ENCODE data around the gene PKNOX2.

PKNOX2 gene

DNA sequence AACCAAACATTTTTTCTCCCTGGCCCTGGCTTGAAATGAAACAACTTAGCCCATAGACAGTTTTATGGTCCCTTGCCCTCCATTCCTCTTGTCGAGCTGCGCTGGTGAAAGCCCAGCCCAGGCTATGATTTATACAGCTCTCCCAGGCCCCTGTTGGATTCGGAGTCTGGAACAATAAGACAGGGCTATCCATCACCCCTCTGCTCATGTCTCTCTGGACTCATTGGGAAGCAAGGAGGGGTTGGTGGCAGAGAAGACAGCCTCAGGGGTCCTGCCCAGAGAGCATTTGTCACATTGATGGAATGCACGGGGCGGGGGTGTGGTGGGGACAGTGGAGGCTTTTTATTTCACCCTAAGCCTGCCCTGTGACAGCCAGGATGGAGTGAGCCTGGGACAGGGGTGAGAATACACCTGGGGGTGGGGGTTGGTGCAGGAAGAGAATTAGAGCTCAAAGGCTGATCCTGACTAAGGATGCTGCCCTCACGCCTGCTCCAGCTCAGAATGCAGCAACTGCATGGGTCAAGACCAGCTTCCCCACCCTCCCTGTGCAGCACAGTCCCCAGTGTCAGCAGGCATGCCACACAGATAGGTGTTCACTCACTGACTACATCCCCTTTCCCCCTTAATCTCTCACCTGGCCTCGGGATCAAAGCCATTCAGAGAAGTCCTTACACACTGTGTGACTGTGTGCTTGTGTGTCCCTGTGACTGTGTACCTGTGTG, 10.0 kb upstream of the PKNOX2 start:
- Histone ChIP-seq H3K9me3 (no peaks in the 10 kb centered on the region), H3K36me3 (no peaks in the 10 kb centered on the region), H3K27me3 (peaks cover 76% of the 10 kb centered on the region), H3K27ac (no peak overlapping the region), H3K4me1 (ENCODE audit: control insufficient read depth in 1 of 2, insufficient read depth in 1 of 2, low read depth in 1 of 2, low read length in 1 of 2) (no peaks in the 10 kb centered on the region), H3K4me3 (ENCODE audit: low read depth in 1 of 2, low read length in 1 of 2) (no peak overlapping the region)
- TF ChIP-seq CTCF (IDR thresholded peaks at IDR 0.05): no peak

GRCh38 chr11:125155100-125155444, 9.5 kb upstream of the PKNOX2 start:
- TF ChIP-seq CTCF (IDR thresholded peaks at IDR 0.05): no peak
- Histone ChIP-seq H3K36me3 (no peaks in the 10 kb centered on the region), H3K9me3 (no peaks in the 10 kb centered on the region), H3K4me3 (ENCODE audit: low read depth in 1 of 2, low read length in 1 of 2) (no peak overlapping the region), H3K4me1 (ENCODE audit: control insufficient read depth in 1 of 2, insufficient read depth in 1 of 2, low read depth in 1 of 2, low read length in 1 of 2) (no peaks in the 10 kb centered on the region), H3K27me3 (peaks cover 76% of the 10 kb centered on the region), H3K27ac (no peak overlapping the region)

DNA sequence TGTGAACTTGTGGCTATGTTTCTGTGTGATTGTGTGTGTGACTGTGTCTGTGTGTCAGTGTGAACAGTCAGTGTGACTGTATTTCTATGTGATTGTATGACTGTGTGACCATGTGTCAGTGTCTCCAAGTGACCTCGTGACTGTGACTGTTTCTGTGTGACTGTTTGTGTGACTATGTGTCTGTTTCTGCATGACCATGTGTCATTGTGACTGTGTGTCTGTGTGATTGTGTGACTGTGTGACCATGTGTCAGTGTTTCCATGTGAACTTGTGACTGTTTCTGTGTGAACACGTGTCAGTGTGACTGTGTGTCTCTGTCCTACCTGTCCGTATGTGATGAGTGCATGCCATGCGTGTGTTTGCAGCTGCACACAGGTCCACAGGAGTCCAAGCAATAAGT, 8.8 kb upstream of the PKNOX2 start:
- H3K27me3 ChIP-seq: peaks cover 80% of the 10 kb centered on the region
- TF ChIP-seq CTCF (IDR thresholded peaks at IDR 0.05): no peak
- H3K36me3 ChIP-seq: no peaks in the 10 kb centered on the region
- H3K27ac ChIP-seq: no peak overlapping the region
- H3K9me3 ChIP-seq: no peaks in the 10 kb centered on the region
- no peak overlapping the region for H3K4me3 ChIP-seq (ENCODE audit: low read depth in 1 of 2, low read length in 1 of 2)
- H3K4me1 ChIP-seq (ENCODE audit: control insufficient read depth in 1 of 2, insufficient read depth in 1 of 2, low read depth in 1 of 2, low read length in 1 of 2): no peaks in the 10 kb centered on the region

DNA sequence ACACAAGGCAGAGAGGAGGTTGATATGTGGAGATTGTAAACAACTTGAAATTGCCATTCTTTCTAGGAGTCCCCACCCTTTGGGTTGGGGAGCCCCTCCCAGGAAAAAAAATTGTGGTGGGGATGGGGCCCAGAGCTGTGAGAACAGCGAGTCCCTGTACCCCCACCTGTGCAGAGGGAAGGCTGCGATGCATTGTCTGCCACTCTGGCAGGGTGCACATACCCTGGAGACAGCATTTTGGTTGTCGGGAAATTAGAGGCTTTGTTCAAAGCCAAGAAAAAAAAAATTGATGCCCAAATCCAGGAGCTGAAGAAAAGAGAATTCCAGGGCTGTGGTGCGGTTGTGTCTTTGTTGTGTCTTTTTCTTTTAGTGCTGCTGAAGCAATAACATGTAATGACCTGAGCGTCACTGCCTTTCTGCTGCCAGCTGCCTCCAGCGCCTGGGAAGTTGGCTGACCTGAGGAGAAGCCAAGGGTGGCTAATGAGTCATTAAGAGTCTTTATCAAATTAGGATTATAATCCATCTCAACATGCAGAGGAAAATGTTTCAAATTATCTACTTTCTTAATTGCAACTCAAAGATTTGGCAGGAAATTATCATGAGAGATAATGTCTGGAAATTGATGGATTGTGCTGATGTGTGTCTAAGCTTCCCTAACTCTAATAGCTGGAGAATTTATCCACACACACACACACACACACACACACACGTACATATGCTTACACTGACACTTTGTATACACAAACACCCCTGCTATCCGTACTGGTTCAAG, 8.0 kb upstream of the PKNOX2 start:
- no peak for TF ChIP-seq CTCF (IDR thresholded peaks at IDR 0.05)
- Histone ChIP-seq H3K4me1 (ENCODE audit: control insufficient read depth in 1 of 2, insufficient read depth in 1 of 2, low read depth in 1 of 2, low read length in 1 of 2) (no peaks in the 10 kb centered on the region), H3K36me3 (no peaks in the 10 kb centered on the region), H3K27ac (no peak overlapping the region), H3K4me3 (ENCODE audit: low read depth in 1 of 2, low read length in 1 of 2) (no peak overlapping the region), H3K27me3 (peaks cover 86% of the 10 kb centered on the region), H3K9me3 (no peaks in the 10 kb centered on the region)

GRCh38 chr11:125157118-125157733, 7.3 kb upstream of the PKNOX2 start:
- Histone ChIP-seq H3K4me3 (ENCODE audit: low read depth in 1 of 2, low read length in 1 of 2) (no peak overlapping the region), H3K4me1 (ENCODE audit: control insufficient read depth in 1 of 2, insufficient read depth in 1 of 2, low read depth in 1 of 2, low read length in 1 of 2) (no peaks in the 10 kb centered on the region), H3K9me3 (no peaks in the 10 kb centered on the region), H3K36me3 (no peaks in the 10 kb centered on the region), H3K27me3 (peaks cover 88% of the 10 kb centered on the region), H3K27ac (no peak overlapping the region)
- TF ChIP-seq CTCF (IDR thresholded peaks at IDR 0.05): no peak
